DMS 273 (cell line): ENCODE measurements around the gene LCLAT1.
"Not testable (repeated sequence)": the region's sequence is repeated elsewhere in the genome, so short reads cannot be mapped to it uniquely, and the experiment has no call there.

ENCODE experiments used
- DNase-seq: peaks from one replicate; lab custom pipeline; 2025; ENCODE audit not compliant: unreplicated experiment; lab: John Stamatoyannopoulos, UW

LCLAT1 gene

GRCh38 chr2:30633039-30633438 lies 186.0 kb downstream of the LCLAT1 start:
- DNase-seq: no peak

GRCh38 chr2:30636311-30636710 lies 189.3 kb downstream of the LCLAT1 start:
- DNase-seq: no peak

- no peak for DNase-seq
These were observed 192.8 kb downstream of the LCLAT1 start for GRCh38 chr2:30639836-30640235.

- no peak for DNase-seq
These were observed 194.8 kb downstream of the LCLAT1 start for GRCh38 chr2:30641765-30642345.

GRCh38 chr2:30643013-30643412 lies 196.0 kb downstream of the LCLAT1 start:
- not testable (repeated sequence) for DNase-seq

GRCh38 chr2:30643674-30644073 lies 196.6 kb downstream of the LCLAT1 start:
- DNase-seq: no peak

GRCh38 chr2:30645081-30645744 lies 198.2 kb downstream of the LCLAT1 start:
- DNase-seq: no peak

- no peak for DNase-seq
These were observed 198.7 kb downstream of the LCLAT1 start for GRCh38 chr2:30645745-30646119.

GRCh38 chr2:30647752-30648457 lies 200.9 kb downstream of the LCLAT1 start:
- no peak for DNase-seq

GRCh38 chr2:30649278-30649677 lies 202.2 kb downstream of the LCLAT1 start:
- peak; percentile 14 for DNase-seq

- DNase-seq: no peak
These were observed 202.8 kb downstream of the LCLAT1 start for GRCh38 chr2:30649828-30650227.

GRCh38 chr2:30652271-30652915 lies 205.3 kb downstream of the LCLAT1 start:
- no peak for DNase-seq

- DNase-seq: no peak
These were observed 206.8 kb downstream of the LCLAT1 start for GRCh38 chr2:30653847-30654246.

GRCh38 chr2:30654404-30654803 lies 207.4 kb downstream of the LCLAT1 start:
- DNase-seq: no peak

GRCh38 chr2:30655211-30655610 lies 208.2 kb downstream of the LCLAT1 start:
- no peak for DNase-seq

- DNase-seq: peak; percentile 49
These were observed 208.6 kb downstream of the LCLAT1 start for GRCh38 chr2:30655660-30656059.

GRCh38 chr2:30656079-30656478 lies 209.0 kb downstream of the LCLAT1 start:
- no peak for DNase-seq

- DNase-seq: peak; percentile 46
These were observed 214.4 kb downstream of the LCLAT1 start for GRCh38 chr2:30661173-30662107.

GRCh38 chr2:30662268-30663131 lies 215.5 kb downstream of the LCLAT1 start:
- no peak for DNase-seq

GRCh38 chr2:30663321-30663720 lies 216.3 kb downstream of the LCLAT1 start:
- DNase-seq: no peak
